Fibroblast of gingiva (primary cell): ENCODE results near the gene PDXDC1.
"Not testable (repeated sequence)": the region's sequence is repeated elsewhere in the genome, so short reads cannot be mapped to it uniquely, and the experiment has no call there.

Source experiments
- DNase-seq: peaks from one replicate; pipeline ENCODE4 v3.0.0-alpha.2; 2011; ENCODE audit warnings: low read depth

The PDXDC1 gene

DNA sequence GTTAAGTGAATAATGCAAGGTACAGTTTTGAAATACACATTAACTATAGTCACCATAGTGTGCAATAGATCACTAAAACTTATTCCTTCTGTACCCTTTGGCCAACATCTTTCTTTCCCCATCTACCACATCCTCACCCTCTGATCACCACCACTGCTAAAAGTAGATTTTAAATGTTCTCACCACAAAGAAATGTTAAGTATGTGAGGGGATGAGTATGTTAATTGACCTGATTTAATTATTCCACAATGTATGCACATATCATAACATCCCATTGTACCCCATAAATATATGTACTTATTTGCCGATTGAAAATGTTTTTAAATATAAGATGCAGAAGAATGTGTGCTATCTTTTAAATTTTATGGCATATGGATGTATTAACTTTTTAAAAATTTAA is 188.2 kb downstream of the PDXDC1 start:
- DNase-seq: not testable (repeated sequence)

DNA sequence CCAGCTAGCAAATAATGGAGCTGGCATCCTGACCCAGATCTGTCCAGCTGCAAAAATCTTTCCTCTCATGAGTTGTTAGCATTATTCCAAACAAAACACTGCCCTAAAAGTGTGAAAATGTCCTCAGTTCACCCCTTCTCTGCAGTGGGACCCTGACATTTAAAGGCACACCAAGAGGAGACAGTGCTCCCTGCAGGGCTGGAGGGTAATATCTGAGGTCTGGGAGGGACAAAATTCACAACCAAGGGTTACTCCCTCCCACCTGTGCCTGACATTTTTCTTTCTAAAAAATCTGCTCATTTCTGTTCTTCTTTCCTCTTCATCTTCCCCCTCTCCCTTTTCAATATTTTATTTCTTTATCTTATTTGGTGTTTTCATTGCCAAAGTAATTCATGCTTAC is 191.4 kb downstream of the PDXDC1 start:
- not testable (repeated sequence) for DNase-seq

GRCh38 chr16:15168303-15168702 is 193.5 kb downstream of the PDXDC1 start:
- DNase-seq: not testable (repeated sequence)

DNA sequence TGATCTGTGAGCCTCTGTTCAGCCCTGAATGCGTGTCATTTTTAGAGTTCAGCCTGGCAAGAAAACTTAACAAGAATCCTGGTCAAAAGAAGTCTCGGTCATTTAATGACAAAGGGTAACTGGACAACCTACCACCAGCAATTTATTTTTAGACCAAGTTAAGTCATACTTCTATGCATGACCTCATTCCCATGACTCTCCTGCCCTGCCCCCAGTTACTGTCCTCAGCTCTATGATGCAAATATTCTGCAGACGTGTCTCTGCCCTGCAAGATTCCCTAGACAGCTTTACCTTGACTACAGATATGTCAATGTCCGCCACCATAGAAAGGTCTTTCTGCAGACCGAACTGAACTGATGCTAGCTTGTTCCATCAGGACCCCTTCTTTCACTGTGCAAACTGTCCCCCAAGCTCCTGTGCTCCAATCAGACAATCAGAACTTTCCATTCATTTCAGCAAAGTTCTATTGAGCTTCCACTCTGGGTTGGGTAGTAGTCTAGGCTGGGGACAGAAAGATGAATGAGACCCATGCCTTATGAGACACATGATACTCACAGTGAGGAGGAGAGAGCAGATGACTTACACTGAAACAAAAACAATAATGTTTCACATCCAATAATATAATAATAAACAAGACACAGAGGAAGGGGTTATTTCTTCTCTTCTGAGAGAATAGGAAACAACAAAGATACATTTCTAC is 194.3 kb downstream of the PDXDC1 start:
- DNase-seq: not testable (repeated sequence)

- not testable (repeated sequence) for DNase-seq
Measured at GRCh38 chr16:15179909-15180308, 205.1 kb downstream of the PDXDC1 start.

GRCh38 chr16:15180946-15181345 is 206.1 kb downstream of the PDXDC1 start:
- not testable (repeated sequence) for DNase-seq

GRCh38 chr16:15184000-15184399 is 209.2 kb downstream of the PDXDC1 start:
- DNase-seq: not testable (repeated sequence)
